SK-N-SH (cell line): Measurements from ENCODE around the gene SIK1. TPM values are rescaled to one million over a fixed set of nuclear protein-coding genes. Genes with fewer than 3 reads are reported as not detected.
"Not testable (repeated sequence)": the region's sequence is repeated elsewhere in the genome, so short reads cannot be mapped to it uniquely, and the experiment has no call there.

ENCODE experiments used
- CTCF ChIA-PET: fragments of 300-600, 350-600 bp; formaldehyde crosslinking; extraction: SDS; loops from one replicate; lab custom pipeline; 2021; lab: Yijun Ruan, JAX
- POLR2A ChIA-PET: fragments of 350-600 bp; sonication (Branson Sonifier 250); formaldehyde crosslinking; extraction: SDS; loops from one replicate; lab custom pipeline; 2020; ENCODE audit warnings: antibody characterized with exemption, inconsistent platforms; lab: Yijun Ruan, JAX
- DNase-seq: peaks from one replicate; pipeline ENCODE4 v3.0.0; 2012
- H2AFZ ChIP-seq: fragments of 200-600 bp; sonication (generic); 2 replicates; pipeline ENCODE4 v1.8.1; 2016; ENCODE audit warnings: antibody characterized with exemption, mild to moderate bottlenecking, low read depth
- H3F3A ChIP-seq: fragments of 200-600 bp; sonication (generic); replicated peaks from 2 replicates; pipeline ENCODE3; 2016; ENCODE audit warnings: antibody characterized with exemption, mild to moderate bottlenecking; ENCODE audit not compliant: insufficient read depth
- H3K27ac ChIP-seq, 2 experiments: fragments of 200-500 bp in 1 of 2; fragments of 200-600 bp in 1 of 2; sonication (Bioruptor generic) in 1 of 2; sonication (generic), shearing (Covaris generic) in 1 of 2; 2 replicates each; pipeline versions ENCODE4 v1.5.1 to v1.6.1; 2014 to 2016; ENCODE audit warnings: low read depth in 2 of 2, inconsistent platforms in 1 of 2, low read length in 1 of 2, mild to moderate bottlenecking in 1 of 2, mixed read lengths in 1 of 2
- H3K27me3 ChIP-seq: fragments of 200-600 bp; sonication (generic), shearing (Covaris generic); 2 replicates; pipeline ENCODE4 v1.6.1; 2016; ENCODE audit warnings: mixed run types; ENCODE audit not compliant: insufficient read depth
- H3K36me3 ChIP-seq, 2 experiments: fragments of 200-500 bp in 1 of 2; fragments of 200-600 bp in 1 of 2; sonication (Bioruptor generic) in 1 of 2; sonication (generic) in 1 of 2; replicated peaks in 1 of 2; 2 replicates each; pipeline versions ENCODE3 to v1.5.1; 2014 to 2016; ENCODE audit warnings: low read length in 1 of 2, mild to moderate bottlenecking in 1 of 2; ENCODE audit not compliant: insufficient read depth in 2 of 2, control insufficient read depth in 1 of 2
- H3K4me1 ChIP-seq, 2 experiments: fragments of 200-500 bp in 1 of 2; fragments of 200-600 bp in 1 of 2; sonication (Bioruptor generic) in 1 of 2; sonication (generic), shearing (Covaris generic) in 1 of 2; 2 replicates each; pipeline versions ENCODE4 v1.5.1 to v1.6.1; 2014 to 2016; ENCODE audit warnings: low read depth in 1 of 2, low read length in 1 of 2, mixed run types in 1 of 2; ENCODE audit not compliant: insufficient read depth in 2 of 2, control insufficient read depth in 1 of 2
- H3K4me2 ChIP-seq: fragments of 200-600 bp; sonication (generic), shearing (Covaris generic); 2 replicates; pipeline ENCODE4 v1.6.1; 2017; ENCODE audit warnings: mixed run types
- H3K4me3 ChIP-seq, 2 experiments: fragments of 200-500 bp in 1 of 2; fragments of 200-600 bp in 1 of 2; sonication (Bioruptor generic) in 1 of 2; sonication (generic), shearing (Covaris generic) in 1 of 2; 2 replicates each; pipeline versions ENCODE4 v1.5.1 to v1.8.1; 2014 to 2016; ENCODE audit warnings: low read depth in 2 of 2, inconsistent platforms in 1 of 2, low read length in 1 of 2, mild to moderate bottlenecking in 1 of 2, mixed read lengths in 1 of 2, moderate library complexity in 1 of 2
- H3K79me2 ChIP-seq: fragments of 200-600 bp; sonication (generic); 2 replicates; pipeline ENCODE4 v1.8.1; 2017; ENCODE audit warnings: mild to moderate bottlenecking; ENCODE audit not compliant: insufficient read depth
- H3K9ac ChIP-seq: fragments of 200-600 bp; sonication (generic); 2 replicates; pipeline ENCODE4 v1.6.1; 2017; ENCODE audit warnings: mixed run types
- H3K9me2 ChIP-seq: fragments of 200-600 bp; sonication (generic); 2 replicates; pipeline ENCODE4 v1.6.1; 2017; ENCODE audit warnings: mixed run types
- H3K9me3 ChIP-seq: fragments of 200-600 bp; sonication (generic); 2 replicates; pipeline ENCODE4 v1.6.1; 2017; ENCODE audit warnings: mixed run types, mild to moderate bottlenecking, moderate library complexity
- H4K20me1 ChIP-seq: fragments of 200-600 bp; sonication (generic); 2 replicates; pipeline ENCODE4 v1.6.1; 2017; ENCODE audit warnings: mild to moderate bottlenecking, mixed run types; ENCODE audit not compliant: insufficient read depth
- WGBS: methylation state at CpG from one replicate; pipeline ENCODE4 v1.1.6; 2017; ENCODE audit warnings: low lambda C conversion rate; 5-methylcytosine and 5-hydroxymethylcytosine counted together
- polyA plus RNA-seq, 3 experiments: library from polyadenylated mRNA; depleted of rRNA; stranded (reverse); fragments of >200 nt; gene quantifications; 2 replicates each; pipeline ENCODE4 v1.2.3, GENCODE V29; 2012

SIK1 gene
- polyA plus RNA-seq, 1 of the 3 experiments (the other 2 are of a cell fraction), result 3.8 TPM

- no CpG with 5 or more reads among the region's 20 CpGs for WGBS
- H3F3A ChIP-seq, H3K9me2 ChIP-seq, H3K79me2 ChIP-seq, H4K20me1 ChIP-seq, DNase-seq, H2AFZ ChIP-seq, H3K27ac ChIP-seq, H3K27me3 ChIP-seq, CTCF ChIA-PET, POLR2A ChIA-PET, H3K36me3 ChIP-seq, H3K9ac ChIP-seq, H3K9me3 ChIP-seq, H3K4me2 ChIP-seq, H3K4me3 ChIP-seq, H3K4me1 ChIP-seq: not testable (repeated sequence)
Observed at GRCh38 chr21:43463498-43464261, 36.7 kb upstream of the SIK1 start.

GRCh38 chr21:43462932-43463331 lies 36.0 kb upstream of the SIK1 start:
- H3K9me3 ChIP-seq, H3F3A ChIP-seq, H3K79me2 ChIP-seq, POLR2A ChIA-PET, H3K4me1 ChIP-seq, CTCF ChIA-PET, DNase-seq, H4K20me1 ChIP-seq, H3K4me2 ChIP-seq, H3K27ac ChIP-seq, H2AFZ ChIP-seq, H3K9me2 ChIP-seq, H3K4me3 ChIP-seq, H3K9ac ChIP-seq, H3K36me3 ChIP-seq, H3K27me3 ChIP-seq: not testable (repeated sequence)
- no CpG with 5 or more reads among the region's 17 CpGs for WGBS

GRCh38 chr21:43460475-43460874 lies 33.5 kb upstream of the SIK1 start:
- H3K9ac ChIP-seq, CTCF ChIA-PET, H4K20me1 ChIP-seq, H3F3A ChIP-seq, H3K4me1 ChIP-seq, H3K9me2 ChIP-seq, H3K27ac ChIP-seq, H3K4me2 ChIP-seq, H3K4me3 ChIP-seq, H3K36me3 ChIP-seq, POLR2A ChIA-PET, H3K79me2 ChIP-seq, H3K27me3 ChIP-seq, H3K9me3 ChIP-seq, H2AFZ ChIP-seq, DNase-seq: not testable (repeated sequence)
- whole genome bisulfite sequencing, result no CpG with 5 or more reads among the region's 13 CpGs

- POLR2A ChIA-PET, H3K79me2 ChIP-seq, H3K27ac ChIP-seq, H2AFZ ChIP-seq, H3K36me3 ChIP-seq, H3K9me3 ChIP-seq, H3F3A ChIP-seq, H3K4me3 ChIP-seq, CTCF ChIA-PET, H3K9ac ChIP-seq, H4K20me1 ChIP-seq, H3K9me2 ChIP-seq, H3K4me2 ChIP-seq, DNase-seq, H3K4me1 ChIP-seq, H3K27me3 ChIP-seq: not testable (repeated sequence)
- WGBS, result no CpG with 5 or more reads among the region's 12 CpGs
Observed at GRCh38 chr21:43458995-43459394, 32.1 kb upstream of the SIK1 start.

DNA sequence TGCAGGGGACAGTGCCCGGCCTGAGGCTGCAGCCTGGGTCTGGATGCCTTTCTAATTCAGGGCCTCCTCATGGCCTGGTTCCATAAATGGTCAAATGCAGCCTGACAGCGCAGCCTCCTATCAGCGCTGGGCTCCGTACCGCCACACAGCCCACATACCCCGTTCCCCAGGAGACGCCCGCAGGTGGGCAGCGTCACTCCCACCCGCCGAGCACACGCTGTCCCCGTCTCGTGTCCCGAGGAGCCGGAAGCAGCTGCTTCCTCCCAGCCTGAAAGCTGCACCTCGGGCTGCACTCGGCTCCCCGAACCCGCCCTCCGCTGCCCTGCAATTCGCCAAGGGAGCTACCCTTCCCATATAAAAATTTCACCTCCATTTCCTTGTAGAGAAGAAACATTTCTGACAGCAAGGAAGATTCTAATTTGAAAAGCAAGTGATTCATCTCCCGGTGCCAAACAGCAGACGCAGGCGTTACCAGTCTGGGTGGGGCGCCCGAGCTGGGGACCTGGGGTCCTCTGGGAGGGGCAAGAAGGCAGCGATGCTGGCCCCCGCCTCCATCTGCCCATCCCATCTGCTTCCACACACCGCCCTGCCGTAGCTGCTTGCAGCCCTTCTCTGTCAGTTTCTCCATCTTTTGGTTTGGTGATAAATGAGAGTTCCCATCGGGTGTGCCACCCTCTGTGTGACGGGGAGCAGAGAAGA lies 29.8 kb upstream of the SIK1 start:
- H3K36me3 ChIP-seq, H3K9me3 ChIP-seq, H3K27me3 ChIP-seq, H3K9ac ChIP-seq, H3K27ac ChIP-seq, POLR2A ChIA-PET, H2AFZ ChIP-seq, H3K4me3 ChIP-seq, H3F3A ChIP-seq, H3K4me1 ChIP-seq, H4K20me1 ChIP-seq, H3K9me2 ChIP-seq, DNase-seq, CTCF ChIA-PET, H3K79me2 ChIP-seq, H3K4me2 ChIP-seq: not testable (repeated sequence)
- WGBS, result no CpG with 5 or more reads among the region's 33 CpGs

- CTCF ChIA-PET, H3K36me3 ChIP-seq, H4K20me1 ChIP-seq, H3K9ac ChIP-seq, H3K4me3 ChIP-seq, H3K4me1 ChIP-seq, H2AFZ ChIP-seq, H3F3A ChIP-seq, H3K4me2 ChIP-seq, H3K9me2 ChIP-seq, DNase-seq, H3K27me3 ChIP-seq, H3K9me3 ChIP-seq, H3K79me2 ChIP-seq, POLR2A ChIA-PET, H3K27ac ChIP-seq: not testable (repeated sequence)
- WGBS, result no CpG with 5 or more reads among the region's 12 CpGs
Observed at GRCh38 chr21:43455717-43456116, 28.8 kb upstream of the SIK1 start.
